Prostate gland (tissue), 2 donors: ENCODE measurements around the gene EHBP1L1.

Source experiments
- POLR2A ChIP-seq: fragments of 450-650 bp; IDR thresholded peaks from one replicate; pipeline ENCODE4 v1.6.1; 2016; ENCODE audit warnings: antibody characterized with exemption, mild to moderate bottlenecking
- POLR2AphosphoS5 ChIP-seq: sonication (generic); formaldehyde crosslinking; IDR thresholded peaks from one replicate; pipeline ENCODE4 v1.6.1; 2017; ENCODE audit warnings: antibody characterized with exemption
- TF ChIP-seq, protein P1 (sequence below), 4 experiments: fragments of 200-600 bp in 2 of 4; fragments of 450-650 bp in 2 of 4; sonication (generic) in 2 of 4; IDR thresholded peaks; 1 replicate in 3 of 4; 2 replicates in 1 of 4; pipeline ENCODE4 v1.5.1; 2016 to 2019; ENCODE audit warnings: antibody characterized with exemption in 4 of 4, mild to moderate bottlenecking in 2 of 4, moderate library complexity in 2 of 4

DNA sequence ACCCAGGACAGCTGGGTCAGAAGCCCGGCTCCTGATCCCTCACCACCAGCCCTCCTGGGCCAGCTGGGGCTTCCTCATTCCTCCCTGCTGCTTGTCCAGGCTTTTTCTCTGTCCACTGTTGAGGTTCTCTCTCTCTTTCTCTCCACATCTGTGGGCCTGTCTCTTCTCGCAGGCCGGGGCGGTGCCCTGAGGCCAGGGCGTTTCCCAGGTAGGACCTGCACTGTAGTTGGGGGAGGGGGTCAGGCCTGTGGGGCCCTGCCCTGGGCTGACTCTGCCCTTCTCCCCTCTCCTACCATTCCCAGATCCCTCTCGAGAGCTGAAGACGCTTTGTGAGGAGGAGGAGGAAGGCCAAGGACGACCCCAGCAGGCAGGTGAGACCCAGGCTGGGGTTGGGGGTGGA is 4.9 kb downstream of the EHBP1L1 start:
- TF ChIP-seq POLR2AphosphoS5: no peak
- TF ChIP-seq, protein P1, sequence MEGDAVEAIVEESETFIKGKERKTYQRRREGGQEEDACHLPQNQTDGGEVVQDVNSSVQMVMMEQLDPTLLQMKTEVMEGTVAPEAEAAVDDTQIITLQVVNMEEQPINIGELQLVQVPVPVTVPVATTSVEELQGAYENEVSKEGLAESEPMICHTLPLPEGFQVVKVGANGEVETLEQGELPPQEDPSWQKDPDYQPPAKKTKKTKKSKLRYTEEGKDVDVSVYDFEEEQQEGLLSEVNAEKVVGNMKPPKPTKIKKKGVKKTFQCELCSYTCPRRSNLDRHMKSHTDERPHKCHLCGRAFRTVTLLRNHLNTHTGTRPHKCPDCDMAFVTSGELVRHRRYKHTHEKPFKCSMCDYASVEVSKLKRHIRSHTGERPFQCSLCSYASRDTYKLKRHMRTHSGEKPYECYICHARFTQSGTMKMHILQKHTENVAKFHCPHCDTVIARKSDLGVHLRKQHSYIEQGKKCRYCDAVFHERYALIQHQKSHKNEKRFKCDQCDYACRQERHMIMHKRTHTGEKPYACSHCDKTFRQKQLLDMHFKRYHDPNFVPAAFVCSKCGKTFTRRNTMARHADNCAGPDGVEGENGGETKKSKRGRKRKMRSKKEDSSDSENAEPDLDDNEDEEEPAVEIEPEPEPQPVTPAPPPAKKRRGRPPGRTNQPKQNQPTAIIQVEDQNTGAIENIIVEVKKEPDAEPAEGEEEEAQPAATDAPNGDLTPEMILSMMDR (IDR thresholded peaks at IDR 0.05): no peak
- no peak for TF ChIP-seq POLR2A
